GM23338 (cell line): ENCODE data around the gene PPP4C.

ENCODE experiments used
- CREB1 ChIP-seq: fragments of 250-450 bp; sonication (Bioruptor Pico); IDR thresholded peaks from 2 replicates; pipeline ENCODE4 v1.5.0; 2020; ENCODE audit warnings: low read depth, mild to moderate bottlenecking, moderate library complexity
- EZH2 ChIP-seq: fragments of 200-600 bp; sonication (generic); IDR thresholded peaks from one replicate; pipeline ENCODE4 v1.8.0; 2017; ENCODE audit warnings: antibody characterized with exemption, mild to moderate bottlenecking, low read depth; ENCODE audit not compliant: unreplicated experiment
- EZH2phosphoT487 ChIP-seq: fragments of 200-600 bp; sonication (generic); IDR thresholded peaks from one replicate; pipeline ENCODE4 v1.8.1; 2018; ENCODE audit warnings: antibody characterized with exemption; ENCODE audit not compliant: unreplicated experiment
- JUNB ChIP-seq: IDR thresholded peaks from one replicate; pipeline ENCODE4 v1.6.1; 2016; ENCODE audit warnings: antibody characterized with exemption; ENCODE audit not compliant: unreplicated experiment
- NANOG ChIP-seq: IDR thresholded peaks from 2 replicates; pipeline ENCODE4 v1.6.1; 2016; ENCODE audit warnings: antibody characterized with exemption, borderline replicate concordance
- POLR2AphosphoS5 ChIP-seq: IDR thresholded peaks from 2 replicates; pipeline ENCODE4 v1.6.1; 2016; ENCODE audit warnings: antibody characterized with exemption, low read depth
- STAT1 ChIP-seq: IDR thresholded peaks from one replicate; pipeline ENCODE4 v1.6.1; 2016; ENCODE audit warnings: antibody characterized with exemption; ENCODE audit not compliant: unreplicated experiment
- ZNF331 ChIP-seq: fragments of 250-450 bp; sonication (Bioruptor Pico); IDR thresholded peaks from 2 replicates; pipeline ENCODE4 v1.5.0; 2020; ENCODE audit warnings: low read depth, mild to moderate bottlenecking, moderate library complexity
- TF ChIP-seq, protein P1 (sequence below), 2 experiments: fragments of 200-600 bp in 1 of 2; sonication (generic) in 1 of 2; conservative IDR thresholded peaks; 2 replicates each; pipeline versions ENCODE4 v1.5.1 to v1.6.1; 2016 to 2017; ENCODE audit warnings: antibody characterized with exemption in 2 of 2, low read depth in 2 of 2, mild to moderate bottlenecking in 2 of 2, moderate library complexity in 1 of 2
- TF ChIP-seq, protein P2 (sequence below): IDR thresholded peaks from one replicate; pipeline ENCODE4 v1.6.1; 2018; ENCODE audit warnings: antibody characterized with exemption; ENCODE audit not compliant: unreplicated experiment
- TF ChIP-seq, protein P3 (sequence below): IDR thresholded peaks from 2 replicates; pipeline ENCODE4 v1.6.1; 2016; ENCODE audit warnings: antibody characterized with exemption

DNA sequence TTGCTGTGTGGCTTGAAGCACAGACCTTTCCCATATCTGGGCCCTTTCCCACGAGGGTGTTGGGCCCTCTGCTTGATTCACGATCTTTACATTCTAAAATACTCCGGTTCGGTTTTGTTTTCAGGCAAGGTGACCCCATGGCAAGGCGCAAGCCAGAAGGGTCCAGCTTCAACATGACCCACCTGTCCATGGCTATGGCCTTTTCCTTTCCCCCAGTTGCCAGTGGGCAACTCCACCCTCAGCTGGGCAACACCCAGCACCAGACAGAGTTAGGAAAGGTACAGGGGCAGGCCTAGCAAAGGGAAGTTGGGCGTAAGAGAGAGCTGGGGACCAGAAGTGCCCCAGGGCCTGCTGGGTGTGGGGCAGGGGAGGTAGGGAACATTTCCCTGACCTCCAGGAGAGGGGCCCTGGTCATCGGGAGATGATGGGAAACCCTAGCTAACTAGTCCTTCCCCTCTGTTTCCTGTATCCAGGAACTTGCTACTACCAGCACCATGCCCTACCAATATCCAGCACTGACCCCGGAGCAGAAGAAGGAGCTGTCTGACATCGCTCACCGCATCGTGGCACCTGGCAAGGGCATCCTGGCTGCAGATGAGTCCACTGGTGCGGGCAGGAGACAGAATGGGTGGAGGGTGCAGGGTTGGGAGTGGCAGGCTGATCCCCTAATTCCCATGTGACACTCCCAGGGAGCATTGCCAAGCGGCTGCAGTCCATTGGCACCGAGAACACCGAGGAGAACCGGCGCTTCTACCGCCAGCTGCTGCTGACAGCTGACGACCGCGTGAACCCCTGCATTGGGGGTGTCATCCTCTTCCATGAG is 8.8 kb upstream of the PPP4C start:
- TF ChIP-seq EZH2 (no peak), POLR2AphosphoS5 (no peak), STAT1 (no peak), CREB1 (CRISPR knock-in tag) (no peak), ZNF331 (CRISPR knock-in tag) (no peak), JUNB (no peak), NANOG (no peak), EZH2phosphoT487 (no peak)
- TF ChIP-seq, protein P1, sequence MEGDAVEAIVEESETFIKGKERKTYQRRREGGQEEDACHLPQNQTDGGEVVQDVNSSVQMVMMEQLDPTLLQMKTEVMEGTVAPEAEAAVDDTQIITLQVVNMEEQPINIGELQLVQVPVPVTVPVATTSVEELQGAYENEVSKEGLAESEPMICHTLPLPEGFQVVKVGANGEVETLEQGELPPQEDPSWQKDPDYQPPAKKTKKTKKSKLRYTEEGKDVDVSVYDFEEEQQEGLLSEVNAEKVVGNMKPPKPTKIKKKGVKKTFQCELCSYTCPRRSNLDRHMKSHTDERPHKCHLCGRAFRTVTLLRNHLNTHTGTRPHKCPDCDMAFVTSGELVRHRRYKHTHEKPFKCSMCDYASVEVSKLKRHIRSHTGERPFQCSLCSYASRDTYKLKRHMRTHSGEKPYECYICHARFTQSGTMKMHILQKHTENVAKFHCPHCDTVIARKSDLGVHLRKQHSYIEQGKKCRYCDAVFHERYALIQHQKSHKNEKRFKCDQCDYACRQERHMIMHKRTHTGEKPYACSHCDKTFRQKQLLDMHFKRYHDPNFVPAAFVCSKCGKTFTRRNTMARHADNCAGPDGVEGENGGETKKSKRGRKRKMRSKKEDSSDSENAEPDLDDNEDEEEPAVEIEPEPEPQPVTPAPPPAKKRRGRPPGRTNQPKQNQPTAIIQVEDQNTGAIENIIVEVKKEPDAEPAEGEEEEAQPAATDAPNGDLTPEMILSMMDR (conservative IDR thresholded peaks at IDR 0.05; ENCODE audit: low read depth in 2 of 2) = no peak
- TF ChIP-seq, protein P2, sequence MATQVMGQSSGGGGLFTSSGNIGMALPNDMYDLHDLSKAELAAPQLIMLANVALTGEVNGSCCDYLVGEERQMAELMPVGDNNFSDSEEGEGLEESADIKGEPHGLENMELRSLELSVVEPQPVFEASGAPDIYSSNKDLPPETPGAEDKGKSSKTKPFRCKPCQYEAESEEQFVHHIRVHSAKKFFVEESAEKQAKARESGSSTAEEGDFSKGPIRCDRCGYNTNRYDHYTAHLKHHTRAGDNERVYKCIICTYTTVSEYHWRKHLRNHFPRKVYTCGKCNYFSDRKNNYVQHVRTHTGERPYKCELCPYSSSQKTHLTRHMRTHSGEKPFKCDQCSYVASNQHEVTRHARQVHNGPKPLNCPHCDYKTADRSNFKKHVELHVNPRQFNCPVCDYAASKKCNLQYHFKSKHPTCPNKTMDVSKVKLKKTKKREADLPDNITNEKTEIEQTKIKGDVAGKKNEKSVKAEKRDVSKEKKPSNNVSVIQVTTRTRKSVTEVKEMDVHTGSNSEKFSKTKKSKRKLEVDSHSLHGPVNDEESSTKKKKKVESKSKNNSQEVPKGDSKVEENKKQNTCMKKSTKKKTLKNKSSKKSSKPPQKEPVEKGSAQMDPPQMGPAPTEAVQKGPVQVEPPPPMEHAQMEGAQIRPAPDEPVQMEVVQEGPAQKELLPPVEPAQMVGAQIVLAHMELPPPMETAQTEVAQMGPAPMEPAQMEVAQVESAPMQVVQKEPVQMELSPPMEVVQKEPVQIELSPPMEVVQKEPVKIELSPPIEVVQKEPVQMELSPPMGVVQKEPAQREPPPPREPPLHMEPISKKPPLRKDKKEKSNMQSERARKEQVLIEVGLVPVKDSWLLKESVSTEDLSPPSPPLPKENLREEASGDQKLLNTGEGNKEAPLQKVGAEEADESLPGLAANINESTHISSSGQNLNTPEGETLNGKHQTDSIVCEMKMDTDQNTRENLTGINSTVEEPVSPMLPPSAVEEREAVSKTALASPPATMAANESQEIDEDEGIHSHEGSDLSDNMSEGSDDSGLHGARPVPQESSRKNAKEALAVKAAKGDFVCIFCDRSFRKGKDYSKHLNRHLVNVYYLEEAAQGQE = no peak
- TF ChIP-seq, protein P3, sequence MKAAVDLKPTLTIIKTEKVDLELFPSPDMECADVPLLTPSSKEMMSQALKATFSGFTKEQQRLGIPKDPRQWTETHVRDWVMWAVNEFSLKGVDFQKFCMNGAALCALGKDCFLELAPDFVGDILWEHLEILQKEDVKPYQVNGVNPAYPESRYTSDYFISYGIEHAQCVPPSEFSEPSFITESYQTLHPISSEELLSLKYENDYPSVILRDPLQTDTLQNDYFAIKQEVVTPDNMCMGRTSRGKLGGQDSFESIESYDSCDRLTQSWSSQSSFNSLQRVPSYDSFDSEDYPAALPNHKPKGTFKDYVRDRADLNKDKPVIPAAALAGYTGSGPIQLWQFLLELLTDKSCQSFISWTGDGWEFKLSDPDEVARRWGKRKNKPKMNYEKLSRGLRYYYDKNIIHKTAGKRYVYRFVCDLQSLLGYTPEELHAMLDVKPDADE = no peak
